Measurements from ENCODE around the gene CLIC5. TPM values are rescaled to one million over a fixed set of nuclear protein-coding genes. Genes with fewer than 3 reads are reported as not detected.

CLIC5 gene
- total RNA-seq, 1 experiment from 2014 or later: not detected

GRCh38 chr6:46014511-46015118, 1.0 kb downstream of the CLIC5 start:
- TF ChIP-seq, protein P1, sequence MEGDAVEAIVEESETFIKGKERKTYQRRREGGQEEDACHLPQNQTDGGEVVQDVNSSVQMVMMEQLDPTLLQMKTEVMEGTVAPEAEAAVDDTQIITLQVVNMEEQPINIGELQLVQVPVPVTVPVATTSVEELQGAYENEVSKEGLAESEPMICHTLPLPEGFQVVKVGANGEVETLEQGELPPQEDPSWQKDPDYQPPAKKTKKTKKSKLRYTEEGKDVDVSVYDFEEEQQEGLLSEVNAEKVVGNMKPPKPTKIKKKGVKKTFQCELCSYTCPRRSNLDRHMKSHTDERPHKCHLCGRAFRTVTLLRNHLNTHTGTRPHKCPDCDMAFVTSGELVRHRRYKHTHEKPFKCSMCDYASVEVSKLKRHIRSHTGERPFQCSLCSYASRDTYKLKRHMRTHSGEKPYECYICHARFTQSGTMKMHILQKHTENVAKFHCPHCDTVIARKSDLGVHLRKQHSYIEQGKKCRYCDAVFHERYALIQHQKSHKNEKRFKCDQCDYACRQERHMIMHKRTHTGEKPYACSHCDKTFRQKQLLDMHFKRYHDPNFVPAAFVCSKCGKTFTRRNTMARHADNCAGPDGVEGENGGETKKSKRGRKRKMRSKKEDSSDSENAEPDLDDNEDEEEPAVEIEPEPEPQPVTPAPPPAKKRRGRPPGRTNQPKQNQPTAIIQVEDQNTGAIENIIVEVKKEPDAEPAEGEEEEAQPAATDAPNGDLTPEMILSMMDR (IDR thresholded peaks at IDR 0.05; ENCODE audit: unreplicated experiment): no peak
- H3K27ac Mint-ChIP-seq (ENCODE audit: low read depth, unreplicated experiment): no peak overlapping the region
- H3K4me1 Mint-ChIP-seq (ENCODE audit: insufficient read depth, unreplicated experiment): peaks cover 7% of the 10 kb centered on the region
- DNase-seq (ENCODE audit: unreplicated experiment): no peak
- ChIA-PET POLR2A (no interaction called here), CTCF (no interaction called here)
- H3K27me3 Mint-ChIP-seq (ENCODE audit: insufficient read depth, unreplicated experiment): peaks cover 50% of the 10 kb centered on the region
- no peak overlapping the region for H3K4me3 Mint-ChIP-seq (ENCODE audit: unreplicated experiment)
- peaks cover 5% of the 10 kb centered on the region for H3K36me3 Mint-ChIP-seq (ENCODE audit: insufficient read depth, unreplicated experiment)
- no TSS peak for BruUV-seq (replicated peaks)
- intact Hi-C loops (cut with micrococcal nuclease): no loop called here
- H3K9me3 Mint-ChIP-seq (ENCODE audit: unreplicated experiment): no peaks in the 10 kb centered on the region

GRCh38 chr6:46014046-46014445, 1.6 kb downstream of the CLIC5 start:
- Mint-ChIP-seq H3K9me3 (ENCODE audit: unreplicated experiment) (no peaks in the 10 kb centered on the region), H3K27me3 (ENCODE audit: insufficient read depth, unreplicated experiment) (peaks cover 56% of the 10 kb centered on the region), H3K4me1 (ENCODE audit: insufficient read depth, unreplicated experiment) (peaks cover 7% of the 10 kb centered on the region), H3K4me3 (ENCODE audit: unreplicated experiment) (no peak overlapping the region), H3K36me3 (ENCODE audit: insufficient read depth, unreplicated experiment) (peaks cover 5% of the 10 kb centered on the region), H3K27ac (ENCODE audit: low read depth, unreplicated experiment) (no peak overlapping the region)
- intact Hi-C loops (cut with micrococcal nuclease): no loop called here
- ChIA-PET POLR2A (no interaction called here), CTCF (no interaction called here)
- DNase-seq (ENCODE audit: unreplicated experiment): no peak
- TF ChIP-seq, protein P1 (IDR thresholded peaks at IDR 0.05; ENCODE audit: unreplicated experiment): no peak
- no TSS peak for BruUV-seq (replicated peaks)

DNA sequence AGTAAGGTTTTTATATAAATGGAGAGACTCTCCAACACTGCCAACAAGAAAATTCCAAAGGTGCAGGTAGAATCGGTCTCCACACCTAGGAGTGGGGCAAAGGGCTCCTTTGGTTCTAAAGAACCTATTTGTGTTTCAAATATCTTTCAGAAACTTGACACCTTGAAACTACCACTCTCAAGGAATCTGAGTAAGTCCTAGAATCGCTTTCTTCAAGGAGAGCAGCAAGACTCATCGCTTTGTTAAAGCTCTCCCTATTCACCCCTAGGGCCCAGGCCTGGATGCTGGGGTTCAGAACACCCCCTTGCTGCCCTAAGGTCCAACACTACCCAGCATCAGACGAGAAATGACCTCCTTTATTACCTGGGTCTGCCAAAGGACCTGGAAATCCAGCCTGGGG, 2.0 kb downstream of the CLIC5 start:
- no peak overlapping the region for H3K4me3 Mint-ChIP-seq (ENCODE audit: unreplicated experiment)
- H3K36me3 Mint-ChIP-seq (ENCODE audit: insufficient read depth, unreplicated experiment): peaks cover 5% of the 10 kb centered on the region
- TF ChIP-seq, protein P1 (IDR thresholded peaks at IDR 0.05; ENCODE audit: unreplicated experiment): no peak
- BruUV-seq (replicated peaks): no TSS peak
- CTCF ChIA-PET: interaction anchor here (0.6 kb wide), 1 partner anchor 11 kb away, joined by 3 read pairs; no protein-coding TSS in a partner anchor
- no peak overlapping the region for H3K27ac Mint-ChIP-seq (ENCODE audit: low read depth, unreplicated experiment)
- H3K27me3 Mint-ChIP-seq (ENCODE audit: insufficient read depth, unreplicated experiment): peaks cover 60% of the 10 kb centered on the region
- POLR2A ChIA-PET: no interaction called here
- H3K9me3 Mint-ChIP-seq (ENCODE audit: unreplicated experiment): no peaks in the 10 kb centered on the region
- DNase-seq (ENCODE audit: unreplicated experiment): no peak
- H3K4me1 Mint-ChIP-seq (ENCODE audit: insufficient read depth, unreplicated experiment): peaks cover 7% of the 10 kb centered on the region
- intact Hi-C loops (cut with micrococcal nuclease): no loop called here

DNA sequence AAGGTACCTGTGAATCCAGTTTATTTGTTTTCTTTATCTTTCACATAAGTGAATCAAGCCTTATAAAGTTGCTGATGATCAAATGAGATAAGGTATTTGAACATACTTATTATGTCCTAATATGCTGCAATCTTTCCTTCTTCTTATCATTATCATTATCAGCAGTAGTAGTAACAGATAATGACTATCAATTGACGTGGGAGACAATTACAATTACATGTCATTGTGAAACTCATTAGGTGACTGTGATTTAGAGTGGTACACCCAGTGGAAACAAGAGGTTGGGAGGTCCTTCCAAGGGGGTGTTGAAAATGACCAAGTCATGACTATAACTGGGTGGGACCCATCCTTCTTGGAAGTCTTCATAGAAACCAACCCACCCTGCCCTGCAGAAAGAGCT, 2.8 kb downstream of the CLIC5 start:
- H3K36me3 Mint-ChIP-seq (ENCODE audit: insufficient read depth, unreplicated experiment): peaks cover 5% of the 10 kb centered on the region
- CTCF ChIA-PET: interaction anchor here (0.7 kb wide), 1 partner anchor 807 kb away, joined by 3 read pairs; no protein-coding TSS in a partner anchor
- no TSS peak for BruUV-seq (replicated peaks)
- intact Hi-C loops (cut with micrococcal nuclease): no loop called here
- no peak overlapping the region for H3K4me3 Mint-ChIP-seq (ENCODE audit: unreplicated experiment)
- POLR2A ChIA-PET: no interaction called here
- H3K4me1 Mint-ChIP-seq (ENCODE audit: insufficient read depth, unreplicated experiment): peaks cover 7% of the 10 kb centered on the region
- H3K9me3 Mint-ChIP-seq (ENCODE audit: unreplicated experiment): no peaks in the 10 kb centered on the region
- DNase-seq (ENCODE audit: unreplicated experiment): no peak
- peaks cover 66% of the 10 kb centered on the region for H3K27me3 Mint-ChIP-seq (ENCODE audit: insufficient read depth, unreplicated experiment)
- H3K27ac Mint-ChIP-seq (ENCODE audit: low read depth, unreplicated experiment): no peak overlapping the region
- TF ChIP-seq, protein P1 (IDR thresholded peaks at IDR 0.05; ENCODE audit: unreplicated experiment): no peak

Measured in MCF 10A (cell line).